Breast epithelium (tissue), 3 donors: ENCODE data around the gene PEAK1.

Experiments
- CTCF ChIP-seq, 3 donors: fragments of 450-650 bp; IDR thresholded peaks; one replicate each; pipeline ENCODE4 v1.5.1; 2016 to 2017; ENCODE audit warnings: antibody characterized with exemption in 3 of 3, mild to moderate bottlenecking in 3 of 3, moderate library complexity in 3 of 3
- POLR2A ChIP-seq: fragments of 450-650 bp; IDR thresholded peaks from one replicate; pipeline ENCODE4 v1.6.1; 2016; ENCODE audit warnings: antibody characterized with exemption, mild to moderate bottlenecking, moderate library complexity
- POLR2AphosphoS5 ChIP-seq, 3 donors: sonication (generic); formaldehyde crosslinking; IDR thresholded peaks; one replicate each; pipeline ENCODE4 v1.6.1; 2017; ENCODE audit warnings: antibody characterized with exemption in 3 of 3

- TF ChIP-seq CTCF (IDR thresholded peaks at IDR 0.05) (no peak), POLR2A (no peak), POLR2AphosphoS5 (IDR thresholded peaks at IDR 0.05) (no peak)
Observed at GRCh38 chr15:77291107-77291506, 128.8 kb downstream of the PEAK1 start.
